Tibial nerve (tissue), 4 donors: ENCODE results near the gene SPOPL.

Experiments used
- EP300 ChIP-seq, 2 donors: sonication (generic); formaldehyde crosslinking; IDR thresholded peaks; one replicate each; pipeline ENCODE4 v1.6.1; 2017; ENCODE audit warnings: antibody characterized with exemption in 2 of 2, mild to moderate bottlenecking in 1 of 2
- POLR2A ChIP-seq, 2 donors: fragments of 450-650 bp; IDR thresholded peaks; one replicate each; pipeline ENCODE4 v1.6.1; 2017; ENCODE audit warnings: antibody characterized with exemption in 2 of 2, mild to moderate bottlenecking in 2 of 2, moderate library complexity in 2 of 2
- TF ChIP-seq, protein P1 (sequence below), 5 experiments: fragments of 200-600 bp in 3 of 5; fragments of 450-650 bp in 2 of 5; sonication (generic) in 3 of 5; IDR thresholded peaks; one replicate each; pipeline ENCODE4 v1.5.1; 2016 to 2019; ENCODE audit warnings: antibody characterized with exemption in 5 of 5, mild to moderate bottlenecking in 3 of 5, moderate library complexity in 2 of 5

DNA sequence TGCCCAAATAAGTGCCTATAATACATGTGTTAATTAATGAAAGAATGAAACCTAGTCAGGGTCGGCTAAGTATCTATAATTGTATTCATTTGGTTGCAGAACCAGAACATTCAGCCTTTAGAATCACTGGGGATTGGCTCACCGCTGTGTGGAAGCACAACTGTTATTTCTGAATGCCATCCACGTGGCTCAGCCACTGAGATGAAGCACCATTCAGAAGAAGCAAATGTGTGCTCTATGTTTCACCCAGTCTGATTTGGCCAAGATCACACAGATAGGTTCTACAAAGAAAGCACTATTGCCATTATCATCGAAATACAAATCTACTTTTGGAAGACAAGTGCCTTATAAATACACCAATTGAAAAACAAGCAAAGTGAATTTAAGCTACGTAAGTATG lies 30.6 kb upstream of the SPOPL start:
- TF ChIP-seq, protein P1, sequence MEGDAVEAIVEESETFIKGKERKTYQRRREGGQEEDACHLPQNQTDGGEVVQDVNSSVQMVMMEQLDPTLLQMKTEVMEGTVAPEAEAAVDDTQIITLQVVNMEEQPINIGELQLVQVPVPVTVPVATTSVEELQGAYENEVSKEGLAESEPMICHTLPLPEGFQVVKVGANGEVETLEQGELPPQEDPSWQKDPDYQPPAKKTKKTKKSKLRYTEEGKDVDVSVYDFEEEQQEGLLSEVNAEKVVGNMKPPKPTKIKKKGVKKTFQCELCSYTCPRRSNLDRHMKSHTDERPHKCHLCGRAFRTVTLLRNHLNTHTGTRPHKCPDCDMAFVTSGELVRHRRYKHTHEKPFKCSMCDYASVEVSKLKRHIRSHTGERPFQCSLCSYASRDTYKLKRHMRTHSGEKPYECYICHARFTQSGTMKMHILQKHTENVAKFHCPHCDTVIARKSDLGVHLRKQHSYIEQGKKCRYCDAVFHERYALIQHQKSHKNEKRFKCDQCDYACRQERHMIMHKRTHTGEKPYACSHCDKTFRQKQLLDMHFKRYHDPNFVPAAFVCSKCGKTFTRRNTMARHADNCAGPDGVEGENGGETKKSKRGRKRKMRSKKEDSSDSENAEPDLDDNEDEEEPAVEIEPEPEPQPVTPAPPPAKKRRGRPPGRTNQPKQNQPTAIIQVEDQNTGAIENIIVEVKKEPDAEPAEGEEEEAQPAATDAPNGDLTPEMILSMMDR (IDR thresholded peaks at IDR 0.05), result no peak
- TF ChIP-seq POLR2A (IDR thresholded peaks at IDR 0.05) (no peak), EP300 (IDR thresholded peaks at IDR 0.05) (no peak)
